Diencephalon (tissue), 1 donor: ENCODE measurements around the gene EXOSC3. TPM values are rescaled to one million over a fixed set of nuclear protein-coding genes. Genes with fewer than 3 reads are reported as not detected.

Source experiments
- total RNA-seq: library from RNA; depleted of rRNA; stranded (reverse); fragments of >200 nt; gene quantifications from one replicate; pipeline ENCODE4 v1.2.3, GENCODE V29; 2014

Gene EXOSC3
- 58.1 TPM for total RNA-seq

GRCh38 chr9:37784616-37785483 is at the start of gene EXOSC3:
Gene EXOSC3, minus strand, starts transcription at chr9:37785064. Its CDS starts 20 bp downstream, at chr9:37785044.

DNA sequence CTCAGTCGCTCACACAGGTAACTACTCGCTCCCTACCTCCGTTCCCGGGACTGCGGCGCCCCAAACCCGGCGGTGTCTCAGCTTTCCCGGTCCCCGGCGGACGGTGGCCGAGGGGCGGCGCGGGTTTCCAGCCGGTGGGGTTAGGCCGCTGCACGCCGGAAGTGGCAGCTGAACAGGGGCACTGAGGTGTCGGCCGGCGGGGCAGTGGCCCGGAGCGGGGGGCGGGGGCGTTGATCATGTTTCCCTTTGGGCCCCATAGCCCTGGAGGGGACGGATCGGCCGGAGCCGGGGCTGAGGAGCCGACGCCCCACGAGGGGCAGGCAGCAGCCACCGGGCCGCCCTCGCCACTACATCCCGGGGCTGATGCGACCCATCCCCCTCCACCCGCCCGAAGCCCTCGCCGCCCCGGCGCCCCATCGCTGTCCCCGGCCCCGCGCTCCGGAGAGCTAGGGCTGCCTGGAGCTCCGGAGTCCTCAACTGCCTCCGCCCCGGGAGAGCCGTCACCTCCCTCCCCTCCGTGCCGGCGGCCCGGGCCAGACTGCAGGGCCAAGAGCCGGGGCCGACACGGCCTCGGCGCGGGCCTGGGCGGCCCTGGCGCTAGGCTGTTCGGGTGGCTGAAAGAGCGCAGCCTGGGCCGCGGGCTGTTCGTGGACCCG is 15.9 kb upstream of the EXOSC3 start, which contains the start of gene DCAF10:
TSS of gene DCAF10 (plus strand) at position 167 of the 656 bp plus-strand sequence. CDS start at position 237, 70 bp downstream.

GRCh38 chr9:37753489-37754190 is 31.2 kb downstream of the EXOSC3 start, which contains the start of gene TRMT10B:
Gene TRMT10B, plus strand, starts transcription at chr9:37753805. Its CDS starts 8,127 bp downstream, at chr9:37761932.

Other genes with a start within 250 kb of the EXOSC3 start
- 13.6 TPM for gene FBXO10, start 208.7 kb downstream of the EXOSC3 start, total RNA-seq
- gene TOMM5, start 192.5 kb downstream of the EXOSC3 start, total RNA-seq, result 78.2 TPM
- gene FRMPD1, start 134.1 kb downstream of the EXOSC3 start, total RNA-seq, result 3.0 TPM
- gene TRMT10B, start 31.3 kb downstream of the EXOSC3 start, total RNA-seq, result 3.7 TPM
- 27.0 TPM for gene DCAF10, start 15.7 kb upstream of the EXOSC3 start, total RNA-seq
- gene SLC25A51, start 119.1 kb upstream of the EXOSC3 start, total RNA-seq, result 103 TPM